GM21717 (cell line): ENCODE data around the gene HPCA.

ENCODE experiments used
- ATAC-seq: cut with Tn5 transposase; IDR thresholded peaks from one replicate; pipeline ENCODE4 v1.9.1; 2021; ENCODE audit warnings: mild to moderate bottlenecking, moderate library complexity; ENCODE audit not compliant: unreplicated experiment

Gene HPCA

DNA sequence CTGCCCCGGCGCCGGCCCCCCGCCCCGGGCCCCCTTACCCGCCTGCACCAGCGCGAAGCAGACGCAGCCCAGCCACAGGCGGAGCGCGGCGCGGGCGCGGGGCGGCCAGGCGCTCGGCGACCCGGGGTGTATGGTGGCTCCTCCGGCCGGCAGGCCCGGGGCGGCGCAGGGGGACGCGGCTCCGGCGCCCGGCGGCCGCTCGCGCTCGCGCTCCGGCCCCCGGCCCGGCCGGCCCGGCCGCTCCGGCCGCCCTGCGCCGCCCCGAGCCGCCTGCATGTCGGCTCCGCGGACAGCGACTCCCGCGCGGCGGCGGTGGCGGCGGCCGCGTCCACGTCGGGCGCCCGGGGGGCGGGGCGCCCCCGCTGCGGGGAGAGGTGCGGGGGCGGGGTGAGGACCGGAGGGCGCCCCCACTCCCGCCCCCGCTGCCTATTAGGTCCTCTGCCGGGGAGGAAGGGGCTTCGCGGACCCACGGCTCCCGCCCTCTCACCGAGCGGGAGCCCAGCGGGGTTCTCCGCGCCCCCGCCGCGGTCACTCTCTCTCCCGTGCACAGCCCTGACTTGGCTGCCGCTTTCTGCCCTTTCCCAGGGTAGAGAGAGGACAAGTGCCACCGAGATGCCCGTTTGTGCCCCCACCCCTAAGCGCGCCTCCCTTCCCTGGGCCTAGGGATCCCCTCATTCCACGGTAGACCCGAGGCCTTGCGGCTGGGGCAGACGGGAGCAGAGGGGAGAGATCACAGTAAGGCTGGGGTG lies 15.5 kb upstream of the HPCA start, which contains the start of gene FNDC5:
TSS of gene FNDC5 (minus strand) at position 298 of the 749 bp plus-strand sequence.
- no peak for ATAC-seq

GRCh38 chr1:32871364-32872191 lies 14.7 kb upstream of the HPCA start:
- no peak for ATAC-seq

DNA sequence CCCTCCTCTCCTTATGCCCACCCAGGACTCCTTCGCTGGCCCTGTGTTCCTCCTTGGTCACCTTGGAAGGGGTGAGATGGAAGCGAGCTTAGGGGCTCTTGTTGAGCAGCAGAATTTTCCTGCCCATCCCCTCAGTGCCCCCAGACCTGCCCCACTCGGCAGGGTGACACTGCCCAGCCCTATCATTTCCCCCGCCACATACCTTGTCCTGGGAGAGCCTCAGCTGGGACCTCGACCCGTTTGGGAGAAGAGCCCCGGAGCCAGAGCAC lies 14.2 kb upstream of the HPCA start:
- no peak for ATAC-seq

GRCh38 chr1:32873484-32873883 lies 12.8 kb upstream of the HPCA start:
- ATAC-seq, result no peak

DNA sequence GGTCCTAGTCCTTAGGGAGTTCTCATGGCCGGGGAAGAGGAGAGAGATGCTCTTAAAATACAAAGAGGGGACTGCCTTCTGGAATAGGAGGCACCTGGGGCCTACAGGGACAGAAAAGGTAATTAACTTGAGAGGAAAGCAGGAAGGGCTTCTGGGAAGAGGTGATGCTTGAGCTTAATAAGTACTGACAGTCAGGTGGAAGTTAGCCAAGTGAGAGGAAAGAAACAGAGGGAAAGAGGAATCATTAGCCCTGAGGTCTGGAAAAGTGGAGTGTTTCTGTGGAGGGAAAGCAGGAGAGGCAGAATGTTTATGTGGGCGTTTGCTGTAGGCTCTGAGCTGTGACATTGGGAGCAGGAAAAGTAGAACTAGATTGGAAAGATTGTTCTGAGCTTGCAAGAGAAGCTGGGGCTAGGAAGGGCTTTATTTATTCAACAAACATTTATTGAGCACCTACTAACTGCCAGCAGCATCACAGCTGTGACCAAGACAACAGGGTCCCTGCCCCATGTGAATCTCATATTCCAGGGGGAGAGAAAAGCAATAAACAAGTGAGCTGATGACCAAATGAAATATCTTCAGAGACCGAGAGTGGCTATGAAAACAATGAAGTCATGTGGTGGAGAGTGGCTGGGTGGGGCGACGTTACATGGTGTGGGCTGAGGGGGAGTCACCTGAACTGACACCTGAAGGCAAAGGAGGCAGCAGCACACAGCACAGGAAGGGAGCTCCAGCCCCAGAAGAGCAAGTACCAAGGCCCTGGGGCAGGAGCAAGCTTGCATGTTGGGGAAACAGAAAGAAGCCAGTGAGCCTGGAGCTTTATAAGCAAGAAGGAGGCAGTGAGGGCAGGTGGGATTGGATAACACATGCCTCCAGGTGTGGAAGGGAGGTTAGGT lies 11.2 kb upstream of the HPCA start:
- ATAC-seq, result no peak

DNA sequence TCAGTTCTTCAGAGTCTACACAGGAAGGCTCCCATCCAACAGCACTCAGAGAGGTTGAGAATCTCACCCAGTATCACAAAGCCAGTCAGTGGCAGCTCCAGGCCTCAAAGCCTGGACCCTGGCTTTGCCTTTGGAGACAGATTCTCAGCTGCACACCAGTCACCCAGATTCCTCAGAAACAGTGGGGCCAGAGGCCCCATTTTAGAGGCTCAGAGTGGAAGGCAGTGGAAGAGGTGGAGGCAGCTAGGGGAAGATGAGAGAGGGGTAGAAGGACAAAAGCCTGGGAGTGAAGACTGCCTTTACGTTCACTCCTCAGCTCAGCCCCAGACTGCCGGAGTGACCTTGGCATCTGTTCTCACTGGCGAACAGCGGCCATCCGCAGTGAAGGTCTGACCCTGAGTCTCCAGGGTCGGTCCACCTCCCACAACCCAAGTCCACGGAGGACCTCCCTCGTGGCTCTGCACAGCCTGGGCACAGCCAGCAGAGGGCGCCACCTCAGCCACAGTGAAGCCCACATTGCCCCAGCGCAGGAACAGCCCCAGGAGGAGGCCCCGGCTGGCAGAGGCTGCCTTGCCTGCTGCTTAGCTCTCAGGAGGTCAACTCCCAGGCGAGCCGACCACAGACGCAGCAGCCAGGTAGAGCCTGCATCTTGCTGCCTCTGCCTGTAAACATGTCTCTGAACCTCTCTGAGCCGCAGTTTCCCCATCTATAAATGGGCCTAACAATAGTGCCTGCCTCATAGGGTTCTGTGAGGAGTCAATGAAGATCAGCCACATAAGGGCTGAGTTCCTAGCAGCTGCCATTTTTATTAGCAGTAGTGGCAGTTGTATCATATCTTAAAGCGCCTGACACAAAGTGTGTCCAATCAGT lies 9.7 kb upstream of the HPCA start:
- ATAC-seq, result no peak

DNA sequence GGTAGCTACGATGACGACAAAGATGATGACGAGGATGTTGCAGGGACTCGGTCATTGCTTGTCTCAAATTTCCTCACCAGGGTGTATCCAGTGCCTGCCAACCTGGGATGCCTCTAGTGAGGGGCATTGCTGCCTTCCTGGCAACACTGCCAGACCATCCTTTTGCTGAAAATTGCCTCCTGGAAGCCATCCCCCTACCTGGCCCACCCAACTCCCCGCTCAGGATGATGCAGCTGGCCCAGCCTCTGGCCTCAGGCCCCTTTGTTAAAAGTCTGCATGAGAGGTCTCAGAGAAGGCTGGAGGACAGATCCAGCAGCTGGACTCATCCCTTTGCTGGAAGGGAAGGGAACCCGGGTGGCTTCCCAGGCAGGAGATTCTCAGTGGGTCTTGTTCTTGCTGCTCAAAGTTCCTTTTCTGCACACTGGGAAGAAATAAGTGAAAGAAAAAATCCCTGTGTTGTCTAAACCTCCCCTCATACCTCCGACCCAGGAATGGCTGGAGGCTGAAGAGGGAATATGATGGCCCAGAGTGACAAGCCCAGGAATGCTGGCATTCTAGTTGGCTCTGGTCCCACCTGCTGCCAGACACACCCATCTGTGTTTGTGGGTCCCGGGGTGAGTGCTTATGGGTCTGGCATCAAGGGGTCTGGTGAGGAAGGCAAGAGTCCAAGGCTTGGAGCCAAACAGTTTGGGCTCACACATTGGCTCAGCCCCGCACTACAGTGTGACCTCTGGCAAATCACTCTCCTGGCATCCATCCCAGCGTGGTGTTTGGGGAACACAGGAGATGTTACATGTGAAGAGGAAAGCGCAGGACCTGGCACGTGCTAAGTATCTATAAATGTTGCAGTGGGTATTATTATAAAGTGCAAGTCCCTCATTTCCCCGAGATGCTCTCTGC lies 8.8 kb upstream of the HPCA start:
- ATAC-seq, result no peak

- ATAC-seq, result no peak
These were observed 8.1 kb upstream of the HPCA start for GRCh38 chr1:32878183-32878582.

- no peak for ATAC-seq
These were observed 7.7 kb upstream of the HPCA start for GRCh38 chr1:32878637-32879041.

DNA sequence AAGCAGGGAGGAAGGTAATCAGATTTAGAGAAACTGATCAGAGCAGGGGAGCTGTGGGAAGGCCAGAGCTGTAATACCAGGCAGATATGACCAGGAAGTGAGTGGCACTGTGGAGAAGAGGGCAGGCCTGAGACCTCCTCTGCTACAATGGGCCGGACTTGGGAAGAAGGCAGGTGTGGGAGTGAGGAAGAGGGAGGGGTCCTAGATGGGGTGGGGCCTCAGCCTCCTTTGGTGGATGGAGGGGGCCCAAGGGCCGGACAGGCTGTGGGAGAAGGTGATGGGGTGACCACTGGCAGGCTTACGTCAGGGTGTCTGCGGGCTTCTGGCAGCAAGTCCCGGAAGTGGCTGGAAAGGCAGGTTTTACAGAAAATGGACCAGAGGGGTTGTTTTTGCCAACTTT lies 5.0 kb upstream of the HPCA start:
- no peak for ATAC-seq

- ATAC-seq, result no peak
These were observed 4.1 kb upstream of the HPCA start for GRCh38 chr1:32881871-32882850.

GRCh38 chr1:32883338-32884031 lies 2.8 kb upstream of the HPCA start:
- ATAC-seq, result no peak

GRCh38 chr1:32884032-32884372 lies 2.3 kb upstream of the HPCA start:
- no peak for ATAC-seq

DNA sequence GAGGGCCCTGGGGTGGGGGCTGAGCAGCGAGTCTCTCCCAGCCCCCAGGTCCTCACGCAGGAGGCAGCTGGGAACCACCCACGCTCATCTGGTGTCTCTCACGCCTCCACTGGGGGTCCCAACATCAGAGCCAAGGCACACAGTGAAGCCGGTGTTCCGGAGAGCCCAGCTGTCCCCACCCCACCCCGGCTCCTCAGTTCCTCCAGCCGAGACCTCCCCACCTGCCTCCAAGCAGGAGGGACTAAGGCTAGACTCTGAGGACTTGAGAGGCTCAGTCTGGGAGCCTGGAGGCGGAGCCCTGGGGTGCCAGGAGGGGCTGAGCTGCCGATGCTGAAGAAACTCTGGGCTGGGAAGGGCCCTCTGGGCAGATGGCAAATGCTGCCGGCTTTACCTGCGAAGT lies 1.6 kb upstream of the HPCA start:
- ATAC-seq, result no peak

DNA sequence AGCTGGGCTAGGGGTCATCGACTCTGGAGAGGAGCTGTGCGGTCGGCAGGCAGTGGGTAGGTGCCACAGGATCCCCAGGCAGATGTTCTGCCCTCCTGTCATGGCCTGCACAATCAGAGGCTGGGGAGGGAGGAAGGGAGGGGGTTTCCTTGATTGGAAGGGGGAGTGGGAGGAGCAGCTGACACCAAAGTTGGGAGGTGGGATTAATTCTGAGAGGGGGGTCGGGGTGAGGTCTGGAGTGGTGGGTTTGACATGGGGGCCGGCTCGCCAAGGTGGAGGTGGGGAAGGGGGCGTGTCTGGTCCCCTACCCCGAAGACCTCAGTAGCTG lies 651 bp upstream of the HPCA start:
- ATAC-seq, result no peak

DNA sequence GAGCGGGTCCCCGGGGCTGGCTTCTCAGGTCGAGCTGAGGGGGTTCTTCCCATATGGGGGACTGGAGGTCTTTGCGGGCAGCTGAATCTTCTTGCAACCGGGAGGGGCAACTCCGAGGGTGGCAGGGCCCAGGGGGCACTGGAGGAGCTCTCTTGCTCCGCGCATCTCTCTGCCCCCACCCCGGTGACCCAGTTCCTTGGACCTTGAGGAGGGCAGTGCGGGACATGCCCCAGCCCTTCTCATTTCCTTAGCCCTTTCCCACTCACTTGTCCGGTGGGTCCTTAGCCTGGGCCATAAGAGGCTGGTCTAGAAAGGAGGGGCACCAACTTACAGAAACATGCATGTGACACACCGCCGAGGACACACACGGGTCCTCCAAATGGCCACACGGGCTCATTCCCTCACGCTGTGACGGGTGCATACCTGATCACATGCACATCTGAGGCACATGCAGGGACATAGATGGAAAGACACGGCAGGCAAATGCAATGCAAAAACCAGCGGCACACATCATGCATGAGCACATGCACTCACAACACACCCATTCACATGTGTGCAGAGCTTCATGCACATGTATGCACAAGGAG lies 630 bp downstream of the HPCA start:
- no peak for ATAC-seq

GRCh38 chr1:32887623-32888022 lies 1.3 kb downstream of the HPCA start:
- no peak for ATAC-seq

DNA sequence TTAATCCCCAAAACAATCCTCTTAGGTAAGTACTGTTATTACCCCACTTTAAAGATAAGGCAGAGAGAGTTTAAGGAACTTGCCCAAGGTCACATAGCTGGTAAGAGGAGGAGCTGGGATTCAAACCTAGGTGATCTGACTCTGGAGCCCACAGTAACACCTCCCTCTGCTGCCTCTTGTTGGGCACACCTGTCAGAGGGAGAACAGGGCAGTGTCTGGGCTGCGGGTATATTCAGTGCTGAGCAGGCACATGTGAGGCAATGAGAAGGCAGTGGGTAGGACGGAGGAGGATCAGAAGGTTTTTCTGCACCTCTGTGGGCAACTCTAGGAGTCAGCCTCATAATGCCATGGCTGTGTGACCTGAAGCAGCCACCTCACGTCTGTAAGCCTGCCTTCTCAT lies 1.8 kb downstream of the HPCA start:
- ATAC-seq, result no peak
